NCI-H2171 treated with DMSO at 0.1 percent for 48 hours (cell line): ENCODE data around the gene MTFP1.
"Not testable (repeated sequence)": the region's sequence is repeated elsewhere in the genome, so short reads cannot be mapped to it uniquely, and the experiment has no call there.

Source experiments
- DNase-seq: peaks from one replicate; lab custom pipeline; 2025; lab: John Stamatoyannopoulos, UW

MTFP1 gene

DNA sequence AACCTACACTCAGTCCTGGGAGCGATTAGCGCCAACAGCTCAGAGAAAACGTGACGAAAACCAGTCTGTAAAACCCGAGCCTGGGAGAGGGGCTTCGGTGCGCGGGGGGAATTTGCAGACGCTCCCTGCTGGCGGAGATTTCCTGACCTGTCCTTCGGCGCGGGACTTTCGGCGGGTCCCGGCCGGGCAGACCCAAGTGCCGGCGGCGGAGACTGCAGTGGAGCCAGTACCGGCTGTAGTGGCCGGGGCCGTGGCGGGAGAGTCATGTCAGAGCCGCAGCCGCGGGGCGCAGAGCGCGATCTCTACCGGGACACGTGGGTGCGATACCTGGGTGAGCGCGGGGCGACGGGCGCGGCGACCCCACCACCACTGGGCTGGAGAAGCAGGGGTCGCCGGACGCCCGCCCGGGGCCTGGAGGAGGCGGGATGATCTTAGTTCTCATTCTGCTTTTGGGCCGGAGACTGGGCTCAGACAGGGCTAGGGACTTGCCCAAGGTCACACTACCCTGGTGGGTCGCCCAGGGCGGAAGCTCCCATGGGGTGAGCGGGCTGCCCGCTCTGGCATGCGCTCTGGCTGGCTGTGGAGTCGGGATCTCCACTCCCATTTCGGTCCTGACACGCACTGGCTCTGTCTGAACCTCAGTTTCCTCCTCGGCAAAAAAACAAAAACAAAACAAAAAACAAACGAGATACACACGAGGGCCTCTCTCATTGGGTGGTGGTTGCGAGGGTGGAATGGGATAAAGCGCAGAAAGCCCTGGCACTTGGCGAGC is at the start of gene MTFP1:
TSS of gene MTFP1 (plus strand) at position 153 of the 772 bp plus-strand sequence. CDS start at position 265, 112 bp downstream.
- peak; percentile 75 for DNase-seq

DNA sequence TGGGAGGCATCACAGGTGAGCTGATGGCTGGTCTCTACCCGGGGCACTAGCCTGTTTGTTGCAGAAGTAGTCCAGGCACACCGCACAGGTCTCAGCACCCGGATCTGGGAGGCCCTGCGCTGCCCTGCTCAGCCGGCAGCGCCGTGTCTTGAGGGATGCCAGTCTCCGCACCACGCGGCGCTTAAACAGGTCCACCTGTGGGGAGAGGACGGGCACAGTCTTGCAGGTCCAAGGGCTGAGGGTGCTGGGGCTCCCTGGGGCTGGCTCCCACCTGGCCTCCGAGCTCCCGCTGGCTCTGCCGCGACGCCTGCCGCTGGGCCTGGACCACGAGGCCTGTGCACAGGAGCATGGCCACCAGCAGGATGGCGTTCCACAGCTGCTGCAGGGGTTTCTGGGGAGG is 45.6 kb upstream of the MTFP1 start:
- no peak for DNase-seq

DNA sequence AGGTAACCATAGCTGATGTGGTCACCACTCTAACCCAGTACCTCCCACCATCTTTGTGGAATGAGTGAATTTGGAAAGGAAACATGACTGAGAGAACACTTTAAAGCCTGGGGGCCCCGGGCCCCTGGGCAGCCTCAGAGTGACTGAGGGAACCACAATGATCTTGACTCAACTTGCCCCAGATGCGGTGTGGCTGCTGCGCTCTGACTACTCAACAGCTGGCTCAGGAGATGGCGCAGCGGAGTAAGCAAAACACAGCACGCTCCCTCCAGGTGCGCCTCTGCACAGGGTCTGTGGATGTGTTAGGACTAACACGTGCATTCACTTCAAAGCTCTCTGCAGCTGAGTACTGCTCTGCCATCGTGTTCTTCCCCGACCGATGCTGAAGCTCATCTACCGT is 44.3 kb upstream of the MTFP1 start:
- no peak for DNase-seq

- no peak for DNase-seq
Measured at GRCh38 chr22:30382340-30382739, 43.2 kb upstream of the MTFP1 start.

- DNase-seq: no peak
Measured at GRCh38 chr22:30383061-30383460, 42.5 kb upstream of the MTFP1 start.

GRCh38 chr22:30385942-30386341 is 39.6 kb upstream of the MTFP1 start:
- no peak for DNase-seq

DNA sequence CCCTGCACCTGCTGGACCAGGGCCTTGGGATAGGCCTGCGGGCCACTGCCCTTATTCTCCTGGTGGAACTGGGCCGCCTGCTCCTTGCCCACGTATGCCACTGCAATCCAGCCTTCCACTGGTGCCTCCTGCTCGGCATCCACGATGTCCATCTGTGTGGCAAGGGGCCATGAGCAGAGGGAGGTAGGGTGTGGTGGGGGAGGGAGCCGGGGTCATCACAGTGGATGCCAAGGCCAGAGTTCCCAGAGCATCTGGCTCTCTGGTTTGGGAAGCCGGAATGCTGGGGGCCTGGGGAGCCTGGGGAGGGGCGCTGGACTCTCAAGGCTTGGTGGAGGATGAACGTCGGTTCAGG is 39.0 kb upstream of the MTFP1 start:
- DNase-seq: no peak

DNA sequence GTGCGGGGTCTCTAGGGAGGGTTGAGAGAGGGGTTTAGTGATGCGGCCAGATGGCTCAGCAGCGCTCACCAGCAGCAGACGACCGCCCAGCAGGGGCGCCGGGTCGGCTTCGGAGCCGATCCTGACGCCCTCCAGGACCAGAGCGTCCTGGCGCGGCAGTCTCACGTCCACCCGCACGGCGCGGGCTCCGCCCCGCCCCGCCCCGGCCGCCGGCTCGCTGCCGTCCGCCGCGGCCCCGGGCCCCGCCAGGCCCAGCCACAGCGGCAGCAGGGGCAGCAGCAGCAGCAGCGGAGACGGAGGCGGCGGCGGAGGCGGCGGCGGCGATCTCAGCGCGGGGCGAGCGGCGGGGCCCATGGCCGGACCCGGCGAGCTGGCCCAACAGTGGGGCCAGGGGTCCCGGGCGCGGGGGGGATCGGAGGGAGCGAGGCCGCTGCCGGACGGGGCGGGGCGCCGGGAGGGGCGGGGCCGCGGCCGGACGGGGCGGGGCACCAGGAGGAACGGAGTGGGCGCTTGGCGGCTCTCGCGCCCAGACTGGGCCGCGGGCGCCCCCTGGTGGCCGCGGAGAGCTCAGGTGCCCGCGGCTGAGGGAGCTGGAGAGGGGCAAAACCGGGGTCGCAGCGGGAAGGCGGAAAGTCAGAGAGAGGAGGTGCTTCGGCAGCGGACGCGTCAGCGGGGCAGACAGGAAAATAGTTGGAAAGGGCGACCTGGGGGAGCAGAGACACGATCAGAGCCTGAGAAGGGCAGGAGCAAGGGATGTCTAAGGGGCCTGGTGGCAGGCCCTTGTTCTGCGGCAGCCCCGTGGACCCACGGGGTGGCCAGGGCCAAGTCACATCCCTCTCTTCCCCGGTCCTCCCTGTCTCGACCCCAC is 38.4 kb upstream of the MTFP1 start, which contains the start of gene RNF215:
TSS of gene RNF215 (minus strand) at position 452 of the 868 bp plus-strand sequence. CDS start at position 354, 98 bp downstream.
- peak; percentile 77 for DNase-seq

DNA sequence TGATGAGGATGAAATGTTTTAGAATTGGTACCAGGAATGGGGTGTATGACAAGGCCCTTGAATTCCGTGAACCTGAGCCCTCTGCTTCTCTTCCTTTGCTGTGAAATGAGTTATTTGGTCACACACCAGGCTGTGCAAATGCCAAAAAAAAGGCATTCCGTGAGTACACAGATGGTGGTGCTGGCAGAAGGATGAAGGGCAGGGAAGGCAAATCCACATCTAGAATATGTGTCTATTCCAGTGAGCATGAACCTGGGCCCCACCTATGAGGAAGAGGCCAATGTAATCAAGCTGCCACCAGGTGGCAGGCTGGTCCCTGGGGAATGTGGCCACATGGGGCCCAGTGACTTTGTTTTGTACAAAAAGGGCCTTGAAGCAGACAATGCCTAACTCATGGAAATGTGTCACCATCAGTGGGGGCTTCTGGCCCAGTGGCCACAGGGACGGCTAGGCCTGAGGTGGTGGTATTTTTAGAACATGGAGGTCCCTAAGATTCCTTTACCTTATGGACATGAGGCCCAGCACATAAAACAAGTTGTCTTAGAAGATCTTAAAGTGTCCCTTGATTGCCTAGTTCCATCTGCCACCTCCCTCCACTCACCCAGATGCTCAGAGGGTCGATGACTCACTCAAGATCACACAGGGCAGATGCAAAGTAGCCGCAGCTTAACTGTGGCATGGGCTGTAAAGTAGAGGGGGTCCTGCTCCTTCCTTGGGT is 34.4 kb upstream of the MTFP1 start:
- DNase-seq: peak; percentile 73

GRCh38 chr22:30392661-30393321 is 32.8 kb upstream of the MTFP1 start:
- DNase-seq: no peak

DNA sequence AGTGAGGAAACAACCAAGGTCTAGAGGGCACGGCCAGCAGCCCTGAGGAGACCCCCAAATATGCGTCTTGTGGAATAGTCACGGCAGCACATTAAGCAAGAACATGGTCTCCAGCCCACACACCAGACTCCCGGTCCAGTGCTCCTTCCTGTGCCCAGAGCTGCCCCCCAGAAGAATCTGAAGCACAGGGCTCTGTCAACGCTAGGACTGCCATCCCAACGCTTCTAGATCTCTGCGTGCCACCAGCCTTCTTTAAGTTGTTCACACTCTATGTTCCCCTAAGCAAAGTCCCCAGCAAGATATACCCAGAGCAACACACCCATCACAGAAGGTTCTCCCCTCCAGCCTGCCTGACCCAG is 32.3 kb upstream of the MTFP1 start:
- no peak for DNase-seq

DNA sequence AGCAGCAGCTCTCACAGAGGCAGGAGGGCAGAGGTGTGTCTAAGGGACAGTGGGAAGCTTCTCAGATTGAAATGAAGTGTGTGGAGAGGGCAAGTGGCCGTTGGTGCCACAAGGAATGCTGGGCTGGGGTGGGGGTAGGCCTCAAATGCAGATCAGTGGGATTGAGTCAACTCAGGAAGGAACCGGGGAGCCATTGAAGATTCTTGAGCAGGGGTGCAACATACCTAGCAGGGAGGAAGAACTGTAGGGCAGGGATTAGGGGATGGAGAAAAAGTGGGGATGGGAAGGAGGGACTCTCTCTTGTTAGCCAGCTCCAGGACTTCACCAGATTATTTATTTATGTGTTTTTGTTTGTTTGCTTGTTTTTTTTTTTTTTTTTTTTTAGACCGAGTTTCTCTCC is 31.7 kb upstream of the MTFP1 start:
- no peak for DNase-seq

DNA sequence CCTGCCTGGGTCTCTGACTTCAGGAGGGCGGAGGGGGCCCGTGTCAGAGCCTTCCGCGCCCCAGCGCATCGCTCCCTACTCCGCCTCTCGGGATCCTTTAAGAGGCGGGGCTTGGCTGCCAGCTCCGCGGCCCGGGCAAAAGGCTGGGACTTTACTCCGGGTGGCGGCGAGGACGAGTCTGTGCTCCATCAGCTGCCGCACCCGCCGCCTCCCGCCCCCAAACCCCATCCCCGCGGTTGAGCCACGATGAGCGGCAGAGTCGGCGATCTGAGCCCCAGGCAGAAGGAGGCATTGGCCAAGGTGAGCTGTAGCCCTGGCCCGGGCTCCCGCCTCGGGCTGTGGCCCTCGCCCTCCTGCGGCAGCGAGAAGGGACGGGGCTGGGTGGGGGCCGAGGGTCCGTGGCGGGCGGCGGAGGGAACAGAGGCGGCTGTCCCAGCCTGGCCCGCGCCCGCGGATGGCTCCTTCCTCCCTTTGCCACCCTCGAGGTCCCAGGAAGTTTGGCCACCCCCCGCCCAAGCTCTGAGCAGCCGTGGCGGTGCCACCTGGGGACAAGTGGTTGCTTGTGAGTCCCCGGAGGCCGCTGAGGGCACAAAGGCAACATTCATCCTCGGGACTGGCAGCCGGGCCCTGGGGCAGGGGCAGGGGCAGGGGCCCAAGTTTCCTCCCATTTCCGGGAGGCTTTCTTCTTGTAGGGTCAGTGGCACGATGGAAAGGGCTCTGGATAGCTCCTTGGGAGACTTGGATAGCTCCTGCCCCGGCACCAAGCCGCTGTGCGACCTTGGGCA is 28.5 kb upstream of the MTFP1 start, which contains the start of gene SEC14L2:
TSS of gene SEC14L2 (plus strand) at position 148 of the 785 bp plus-strand sequence. CDS start at position 247, 99 bp downstream.
- peak; percentile 70 for DNase-seq

DNA sequence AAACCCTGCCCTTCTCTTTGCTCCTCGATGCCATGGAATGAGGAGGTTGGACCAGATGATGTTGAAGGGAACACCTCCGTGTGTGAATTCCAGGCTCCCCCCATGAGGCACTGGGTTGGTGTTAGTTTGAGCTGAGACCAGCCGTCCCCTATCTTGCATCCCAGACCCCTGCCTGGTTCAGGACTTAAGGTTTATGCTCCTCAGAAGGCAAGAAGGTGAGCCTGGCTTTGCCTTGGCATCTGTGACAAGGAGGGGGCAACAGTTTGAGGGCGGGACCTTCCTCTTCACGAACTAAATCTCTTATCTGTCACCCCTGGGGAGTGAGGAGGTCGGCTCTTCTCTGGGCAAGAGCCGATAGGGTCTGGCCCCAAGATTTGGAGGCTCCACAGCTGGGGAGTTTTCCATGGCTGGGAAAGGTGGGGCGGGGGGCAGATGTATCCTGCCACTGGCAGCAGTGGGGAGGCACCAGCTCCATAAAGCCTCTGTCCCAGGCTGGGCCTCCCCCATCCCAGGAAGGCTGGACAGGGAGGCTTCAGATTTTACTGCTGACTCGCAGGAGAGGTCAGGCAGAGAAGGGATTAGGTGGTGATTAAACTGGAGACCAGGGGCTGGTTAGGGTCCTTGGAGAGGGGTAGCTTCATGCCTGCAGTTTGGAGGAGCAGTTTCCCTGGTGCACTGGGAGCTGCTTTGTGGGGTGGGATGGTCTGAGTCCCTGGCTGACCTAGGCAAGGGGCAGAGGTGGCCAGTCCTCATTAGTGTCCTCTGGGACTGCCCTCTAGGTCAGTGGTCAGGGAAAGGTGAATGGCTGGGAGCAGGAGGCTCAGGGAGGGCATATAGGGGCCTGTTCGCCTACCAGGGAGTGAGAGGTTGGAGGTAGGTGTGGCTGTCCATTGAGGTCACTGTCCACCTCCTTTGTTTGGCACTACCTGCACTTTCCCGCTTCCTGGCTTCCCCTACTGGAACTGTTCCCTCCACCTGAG is 27.6 kb upstream of the MTFP1 start:
- DNase-seq: no peak

DNA sequence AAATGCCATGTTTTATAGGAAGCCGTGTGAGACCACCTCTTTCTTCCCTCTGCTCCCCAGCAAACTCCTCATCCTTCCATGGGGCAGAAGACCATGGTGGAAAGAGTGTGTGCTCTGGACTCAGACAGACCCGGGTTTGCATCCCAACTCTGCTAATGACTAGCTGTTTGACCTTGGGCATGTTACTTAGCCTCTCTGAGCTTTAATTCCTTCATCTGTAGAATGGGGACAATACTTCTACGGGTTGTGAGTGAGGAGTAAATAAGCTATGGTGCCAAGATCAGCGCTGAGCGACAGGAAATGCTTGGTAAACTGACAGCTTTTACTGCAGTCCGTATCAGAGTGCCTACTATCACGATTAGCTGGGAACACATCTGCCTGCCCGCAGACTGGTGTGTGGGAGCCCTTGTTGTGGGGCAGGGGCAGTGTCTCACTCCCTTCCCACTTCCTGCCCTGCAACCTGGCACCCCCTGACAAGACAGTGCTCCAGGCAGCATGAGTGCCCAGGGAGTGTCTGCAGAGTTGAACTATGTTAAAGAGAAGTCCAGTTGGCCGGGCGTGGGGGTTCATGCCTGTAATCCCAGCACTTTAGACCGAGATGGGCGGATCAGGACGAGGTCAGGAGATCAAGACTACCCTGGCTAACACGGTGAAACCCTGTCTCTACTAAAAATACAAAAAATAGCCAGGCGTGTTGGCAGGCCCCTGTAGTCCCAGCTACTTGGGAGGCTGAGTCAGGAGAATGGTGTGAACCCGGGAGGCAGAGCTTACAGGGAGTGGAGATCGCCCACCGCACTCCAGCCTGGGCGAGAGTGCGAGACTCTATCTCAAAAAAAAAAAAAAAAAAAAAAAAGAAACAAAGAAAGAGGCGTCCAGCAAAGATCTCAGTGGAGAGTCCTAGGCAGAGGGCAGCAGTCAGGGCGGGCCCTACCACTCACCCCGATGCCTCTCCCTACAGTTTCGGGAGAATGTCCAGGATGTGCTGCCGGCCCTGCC is 26.6 kb upstream of the MTFP1 start:
- no peak for DNase-seq

- no peak for DNase-seq
Measured at GRCh38 chr22:30399718-30400117, 25.9 kb upstream of the MTFP1 start.

DNA sequence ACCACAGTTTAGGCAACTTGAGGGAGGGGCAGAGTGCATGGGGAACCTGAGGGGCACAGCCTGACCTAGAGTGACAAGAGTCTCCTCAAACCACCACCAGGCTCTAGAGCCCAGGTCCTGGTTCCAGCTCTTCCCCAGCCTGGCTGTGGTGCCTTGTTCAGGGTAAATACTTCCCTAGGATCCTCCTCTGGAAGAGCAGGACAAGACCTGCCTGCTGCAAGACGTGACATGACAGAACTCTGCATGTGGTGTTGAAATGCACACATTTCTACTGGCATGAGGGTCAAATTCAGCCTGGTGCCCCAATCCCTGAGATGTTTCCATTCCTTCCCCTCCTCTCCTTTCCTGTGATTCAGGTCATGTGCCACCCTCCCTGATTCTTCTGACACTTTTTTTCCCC is 25.4 kb upstream of the MTFP1 start:
- DNase-seq: peak; percentile 11

DNA sequence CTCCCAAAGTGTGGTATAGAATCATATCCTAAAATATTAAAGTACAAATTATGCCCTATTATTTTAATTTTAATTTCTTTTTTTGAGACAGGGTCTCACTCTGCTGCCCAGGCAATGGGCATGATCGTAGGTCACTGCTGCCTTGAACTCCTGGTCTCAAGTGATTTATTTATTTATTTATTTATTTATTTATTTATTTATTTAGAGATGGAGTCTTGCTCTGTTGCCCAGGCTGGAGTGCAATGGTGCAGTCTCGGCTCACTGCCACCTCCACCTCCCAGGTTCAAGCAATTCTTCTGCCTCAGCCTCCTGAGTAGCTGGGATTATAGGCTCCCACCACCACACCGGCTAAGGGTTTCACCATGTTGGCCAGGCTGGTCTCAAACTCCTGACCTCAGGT is 24.5 kb upstream of the MTFP1 start:
- DNase-seq: not testable (repeated sequence)
